ENCODE data around the gene ECE1.

ECE1 gene

DNA sequence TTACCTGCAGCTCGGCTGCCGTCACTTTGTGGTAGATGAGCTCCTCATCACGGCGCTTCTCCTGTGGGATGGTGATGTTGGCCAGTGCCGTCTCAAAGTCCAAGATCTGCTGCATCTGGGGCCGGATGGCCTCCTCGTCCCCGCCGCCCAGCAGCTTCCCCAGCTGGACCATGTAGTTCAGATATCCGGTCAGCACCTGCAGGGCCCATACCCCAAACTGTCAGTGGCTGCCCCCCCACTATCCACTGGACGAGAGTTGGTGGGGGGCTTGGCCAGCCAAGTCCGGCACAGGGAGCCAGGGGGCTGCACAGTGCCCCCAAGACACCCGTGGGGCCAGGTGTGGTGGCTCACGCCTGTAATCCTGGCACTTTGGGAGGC lies 34.3 kb downstream of the ECE1 start:
- no peak for DNase-seq
- no peak overlapping the region for H3K4me3 Mint-ChIP-seq
- no peak for ATAC-seq
- H3K9me3 Mint-ChIP-seq = no peaks in the 10 kb centered on the region
- H3K27ac Mint-ChIP-seq = peak overlapping the region; percentile 84
- H3K27me3 Mint-ChIP-seq = no peaks in the 10 kb centered on the region
- H3K36me3 Mint-ChIP-seq (ENCODE audit: low read depth) = peaks cover 64% of the 10 kb centered on the region
- peaks cover 76% of the 10 kb centered on the region for H3K4me1 Mint-ChIP-seq

GRCh38 chr1:21255284-21255942 lies 34.9 kb downstream of the ECE1 start:
- ATAC-seq (peak; percentile 53), DNase-seq (peak; percentile 84)
- Mint-ChIP-seq H3K36me3 (ENCODE audit: low read depth) (peaks cover 63% of the 10 kb centered on the region), H3K4me3 (no peak overlapping the region), H3K9me3 (no peaks in the 10 kb centered on the region), H3K27ac (peak overlapping the region; percentile 84), H3K27me3 (no peaks in the 10 kb centered on the region), H3K4me1 (peaks cover 71% of the 10 kb centered on the region)

GRCh38 chr1:21254335-21254951 lies 35.8 kb downstream of the ECE1 start:
- H3K27ac Mint-ChIP-seq = no peak overlapping the region
- DNase-seq = no peak
- H3K4me3 Mint-ChIP-seq = no peak overlapping the region
- H3K4me1 Mint-ChIP-seq = peaks cover 61% of the 10 kb centered on the region
- no peaks in the 10 kb centered on the region for H3K9me3 Mint-ChIP-seq
- ATAC-seq = no peak
- H3K27me3 Mint-ChIP-seq = no peaks in the 10 kb centered on the region
- H3K36me3 Mint-ChIP-seq (ENCODE audit: low read depth) = peaks cover 63% of the 10 kb centered on the region

DNA sequence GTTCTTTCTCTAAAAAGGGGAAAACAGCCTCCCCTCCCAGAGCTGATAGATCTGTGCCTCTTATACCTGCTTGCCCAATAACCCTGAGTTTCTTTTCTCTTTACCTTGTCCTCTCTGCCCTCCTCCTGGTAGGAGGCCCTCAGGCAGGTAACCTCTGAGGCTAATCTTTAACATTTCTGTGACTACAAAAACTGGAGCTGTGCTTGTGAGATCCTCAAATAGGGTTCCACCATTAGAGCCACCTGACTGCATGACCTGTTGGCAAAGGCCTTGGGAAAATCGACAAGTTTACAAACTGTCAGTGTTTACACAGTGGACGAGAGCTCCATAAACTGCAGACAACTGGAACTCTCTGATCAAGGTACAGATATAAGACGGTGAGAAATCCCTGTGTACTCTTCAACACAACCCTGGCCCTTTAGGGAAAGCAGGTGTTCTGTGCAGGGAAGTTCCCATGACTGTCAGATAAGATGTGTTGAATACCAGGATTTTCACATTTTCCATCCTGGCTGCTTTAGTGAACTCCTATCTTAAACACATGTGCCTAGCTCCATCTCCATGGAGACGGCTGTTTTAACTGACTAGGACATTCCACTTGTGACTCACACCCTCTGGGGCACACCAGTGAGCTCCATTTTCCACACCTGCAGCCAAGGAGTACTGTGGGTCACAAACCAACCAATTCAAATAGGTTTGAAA lies 38.3 kb downstream of the ECE1 start:
- no peaks in the 10 kb centered on the region for H3K27me3 Mint-ChIP-seq
- H3K27ac Mint-ChIP-seq = peak overlapping the region; percentile 91
- DNase-seq = peak; percentile 49
- H3K4me1 Mint-ChIP-seq = peaks cover 39% of the 10 kb centered on the region
- H3K4me3 Mint-ChIP-seq = peak overlapping the region; percentile 26
- peak; percentile 93 for ATAC-seq
- no peaks in the 10 kb centered on the region for H3K9me3 Mint-ChIP-seq
- peaks cover 55% of the 10 kb centered on the region for H3K36me3 Mint-ChIP-seq (ENCODE audit: low read depth)

DNA sequence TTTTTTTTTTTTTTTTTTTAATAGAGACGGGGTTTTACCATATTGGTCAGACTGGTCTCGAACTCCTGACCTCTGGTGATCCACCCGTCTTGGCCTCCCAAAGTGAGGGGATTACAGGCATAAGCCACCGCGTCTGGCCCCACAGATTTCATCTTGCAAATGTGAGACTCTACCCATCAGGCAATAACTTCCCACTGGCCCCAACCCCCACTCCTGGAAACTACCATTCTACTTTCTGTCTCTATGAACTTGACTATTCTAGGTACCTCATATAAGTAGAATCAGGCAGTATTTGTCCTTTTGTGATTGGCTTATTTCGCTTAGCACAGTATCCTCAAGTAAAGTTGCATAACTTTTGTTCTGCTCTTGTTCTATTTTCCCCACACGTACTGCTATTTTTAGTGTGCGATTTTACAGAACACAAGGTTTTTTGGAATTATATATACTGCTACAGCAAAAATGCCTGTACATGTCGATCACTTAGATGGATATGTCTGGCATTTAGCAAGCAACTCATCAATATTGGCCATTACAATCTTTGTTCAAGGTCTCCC lies 40.2 kb downstream of the ECE1 start:
- H3K4me1 Mint-ChIP-seq = peaks cover 21% of the 10 kb centered on the region
- no peak for DNase-seq
- ATAC-seq = no peak
- no peak overlapping the region for H3K4me3 Mint-ChIP-seq
- H3K9me3 Mint-ChIP-seq = no peaks in the 10 kb centered on the region
- H3K27ac Mint-ChIP-seq = no peak overlapping the region
- no peaks in the 10 kb centered on the region for H3K27me3 Mint-ChIP-seq
- H3K36me3 Mint-ChIP-seq (ENCODE audit: low read depth) = peaks cover 58% of the 10 kb centered on the region

- Mint-ChIP-seq H3K27ac (no peak overlapping the region), H3K4me3 (no peak overlapping the region), H3K27me3 (no peaks in the 10 kb centered on the region), H3K4me1 (peaks cover 16% of the 10 kb centered on the region), H3K9me3 (no peaks in the 10 kb centered on the region), H3K36me3 (ENCODE audit: low read depth) (peaks cover 62% of the 10 kb centered on the region)
- DNase-seq = no peak
- no peak for ATAC-seq
Measured at GRCh38 chr1:21247892-21248715, 42.2 kb downstream of the ECE1 start.

DNA sequence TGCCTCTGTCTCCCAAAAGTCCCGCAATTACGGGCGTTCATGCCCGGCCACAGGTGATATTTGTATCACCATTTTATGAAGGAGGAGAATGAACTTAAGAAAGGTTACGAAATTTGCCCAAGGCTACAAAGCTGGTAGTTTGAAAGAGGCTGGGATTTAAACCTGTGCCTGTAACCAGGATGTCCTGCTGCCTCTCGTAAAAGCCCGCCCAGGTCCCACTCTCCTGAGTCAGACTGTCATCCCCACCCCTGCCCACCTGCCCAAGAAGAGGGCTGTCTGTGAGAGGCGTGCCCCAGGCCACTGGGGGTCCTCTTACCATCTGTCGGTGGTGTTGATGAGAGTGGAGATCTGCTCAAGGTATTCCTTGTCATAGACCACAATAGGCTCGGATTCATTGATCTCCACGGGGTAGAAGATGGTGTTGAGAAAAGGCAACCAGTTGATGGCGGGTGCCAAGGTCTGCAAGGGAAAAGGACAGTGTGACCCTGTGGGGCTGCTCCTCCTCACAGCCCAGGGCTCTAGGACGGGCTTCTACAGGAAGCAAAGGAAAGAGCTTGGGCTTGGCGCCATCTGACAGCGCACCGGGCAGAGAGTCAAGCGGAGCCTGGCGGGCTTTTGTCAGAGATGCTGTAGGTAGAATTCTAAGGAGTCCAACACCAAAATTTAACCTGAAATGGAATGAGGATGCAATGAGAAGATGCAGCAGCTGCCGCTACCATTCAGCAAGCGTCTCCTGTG lies 43.2 kb downstream of the ECE1 start:
- H3K36me3 Mint-ChIP-seq (ENCODE audit: low read depth) = peaks cover 63% of the 10 kb centered on the region
- H3K27ac Mint-ChIP-seq = no peak overlapping the region
- H3K4me1 Mint-ChIP-seq = peaks cover 7% of the 10 kb centered on the region
- H3K27me3 Mint-ChIP-seq = no peaks in the 10 kb centered on the region
- no peak for ATAC-seq
- H3K9me3 Mint-ChIP-seq = no peaks in the 10 kb centered on the region
- H3K4me3 Mint-ChIP-seq = no peak overlapping the region
- no peak for DNase-seq

DNA sequence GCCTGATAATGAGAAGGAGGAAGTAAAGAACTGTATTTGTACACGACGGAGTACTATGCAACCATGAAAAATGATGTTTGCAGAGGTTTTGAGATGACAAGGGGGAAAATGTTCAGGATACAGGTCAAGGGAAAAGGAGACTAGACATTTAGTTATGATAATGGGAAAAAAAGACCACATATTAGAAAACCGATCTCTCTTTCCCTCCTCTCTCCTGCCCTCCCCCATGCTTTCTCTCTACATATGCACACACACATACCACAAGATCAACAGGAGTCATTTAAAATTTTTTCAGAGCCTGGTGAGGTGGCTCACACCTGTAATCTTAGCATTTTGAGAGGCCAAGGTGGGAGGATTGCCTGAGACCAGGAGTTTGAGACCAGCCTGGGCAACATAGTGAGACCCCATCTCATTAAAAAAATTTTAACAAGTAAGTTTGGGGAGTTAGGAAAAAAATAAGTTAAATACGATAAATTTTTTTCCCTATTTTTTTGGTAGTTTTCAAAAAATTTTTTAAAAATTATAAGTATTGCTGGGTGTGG lies 44.5 kb downstream of the ECE1 start:
- Mint-ChIP-seq H3K27ac (no peak overlapping the region), H3K36me3 (ENCODE audit: low read depth) (peaks cover 62% of the 10 kb centered on the region), H3K9me3 (no peaks in the 10 kb centered on the region), H3K4me1 (no peaks in the 10 kb centered on the region), H3K27me3 (no peaks in the 10 kb centered on the region), H3K4me3 (no peak overlapping the region)
- ATAC-seq (no peak), DNase-seq (no peak)

GRCh38 chr1:21244986-21245687 lies 45.1 kb downstream of the ECE1 start:
- H3K4me3 Mint-ChIP-seq = no peak overlapping the region
- peak; percentile 31 for DNase-seq
- H3K27ac Mint-ChIP-seq = peak overlapping the region; percentile 17
- peaks cover 59% of the 10 kb centered on the region for H3K36me3 Mint-ChIP-seq (ENCODE audit: low read depth)
- no peaks in the 10 kb centered on the region for H3K27me3 Mint-ChIP-seq
- no peak for ATAC-seq
- no peaks in the 10 kb centered on the region for H3K9me3 Mint-ChIP-seq
- no peaks in the 10 kb centered on the region for H3K4me1 Mint-ChIP-seq

DNA sequence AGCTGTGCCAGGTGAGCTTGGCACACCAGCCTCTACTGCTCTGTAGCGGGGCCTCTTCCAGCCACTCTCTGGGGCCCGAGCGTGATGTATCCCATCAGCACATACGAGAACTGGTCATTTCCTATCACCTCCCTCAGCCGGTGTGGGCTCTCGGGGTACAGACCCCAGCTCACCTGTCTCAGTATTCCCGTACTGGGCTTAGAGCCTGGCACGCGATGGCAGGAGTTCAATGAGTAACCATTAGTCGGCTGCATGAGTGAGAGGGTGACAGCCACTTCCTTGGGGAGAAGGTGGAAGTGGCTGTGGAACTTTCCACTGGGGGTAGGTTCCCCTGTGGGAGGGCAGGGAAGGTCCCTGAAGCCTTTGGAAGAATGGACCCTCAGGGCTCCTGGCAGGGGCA lies 46.1 kb downstream of the ECE1 start:
- no peak overlapping the region for H3K4me3 Mint-ChIP-seq
- H3K36me3 Mint-ChIP-seq (ENCODE audit: low read depth) = peaks cover 58% of the 10 kb centered on the region
- H3K27me3 Mint-ChIP-seq = no peaks in the 10 kb centered on the region
- peaks cover 4% of the 10 kb centered on the region for H3K4me1 Mint-ChIP-seq
- H3K27ac Mint-ChIP-seq = no peak overlapping the region
- no peaks in the 10 kb centered on the region for H3K9me3 Mint-ChIP-seq
- no peak for DNase-seq
- no peak for ATAC-seq

DNA sequence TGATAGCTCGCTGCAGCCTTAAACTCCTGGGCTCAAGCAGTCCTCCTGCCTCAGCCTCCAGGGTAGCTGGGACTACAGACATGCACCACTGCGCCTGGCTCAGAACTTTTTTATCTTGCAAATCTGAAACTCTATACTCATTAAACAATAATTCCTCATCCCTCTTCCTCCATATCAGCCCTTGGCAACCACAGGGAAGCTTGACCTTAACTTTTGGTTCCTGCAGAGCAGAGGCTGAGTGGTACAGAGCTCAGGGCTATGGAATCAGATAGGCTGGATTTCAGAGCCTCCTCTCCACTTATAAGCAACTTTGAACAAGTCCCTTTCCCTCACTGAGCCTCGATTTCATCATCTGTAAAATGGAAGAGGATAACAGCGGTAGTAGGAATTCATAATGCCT lies 47.4 kb downstream of the ECE1 start:
- Mint-ChIP-seq H3K36me3 (ENCODE audit: low read depth) (peaks cover 59% of the 10 kb centered on the region), H3K4me3 (no peak overlapping the region), H3K9me3 (no peaks in the 10 kb centered on the region), H3K27ac (no peak overlapping the region), H3K27me3 (no peaks in the 10 kb centered on the region), H3K4me1 (peaks cover 4% of the 10 kb centered on the region)
- ATAC-seq (no peak), DNase-seq (no peak)

- no peak for DNase-seq
- no peaks in the 10 kb centered on the region for H3K9me3 Mint-ChIP-seq
- no peak overlapping the region for H3K27ac Mint-ChIP-seq
- H3K4me3 Mint-ChIP-seq = no peak overlapping the region
- H3K4me1 Mint-ChIP-seq = peaks cover 4% of the 10 kb centered on the region
- ATAC-seq = no peak
- peaks cover 60% of the 10 kb centered on the region for H3K36me3 Mint-ChIP-seq (ENCODE audit: low read depth)
- no peaks in the 10 kb centered on the region for H3K27me3 Mint-ChIP-seq
Measured at GRCh38 chr1:21241771-21242581, 48.3 kb downstream of the ECE1 start.

DNA sequence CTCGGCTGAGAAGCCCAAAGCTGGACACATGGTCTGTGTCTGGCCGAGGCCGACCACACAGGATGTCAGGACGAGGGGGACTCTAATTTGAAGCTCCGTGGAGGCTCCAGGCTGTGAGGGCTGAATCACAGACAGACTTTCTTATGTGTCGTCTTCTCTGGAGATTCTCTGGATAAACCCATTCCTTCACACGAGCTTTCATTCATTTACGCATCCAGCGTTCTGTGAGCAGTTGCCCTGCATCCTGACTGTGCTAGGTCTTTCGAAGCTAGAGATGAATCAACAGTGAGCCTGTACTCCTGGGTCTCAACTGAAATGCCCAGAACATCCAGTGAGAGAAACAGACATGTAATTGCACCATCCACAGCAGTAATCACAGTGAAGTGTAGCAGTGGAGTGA lies 49.6 kb downstream of the ECE1 start:
- Mint-ChIP-seq H3K4me3 (no peak overlapping the region), H3K9me3 (no peaks in the 10 kb centered on the region), H3K27ac (no peak overlapping the region), H3K36me3 (ENCODE audit: low read depth) (peaks cover 54% of the 10 kb centered on the region), H3K4me1 (peaks cover 4% of the 10 kb centered on the region), H3K27me3 (no peaks in the 10 kb centered on the region)
- DNase-seq (no peak), ATAC-seq (no peak)

Data from activated naive CD8-positive, alpha-beta T cell treated with anti-CD3 and anti-CD28 coated beads, Interleukin-2, amount 50 U/mL, for 24 hours (primary cell).